Activated naive CD8-positive, alpha-beta T cell treated with anti-CD3 and anti-CD28 coated beads, Interleukin-2, amount 10 ng/mL, durations not matched to agents 7 days and 5 days (primary cell): ENCODE results near the gene LIX1L. TPM values are rescaled to one million over a fixed set of nuclear protein-coding genes. Genes with fewer than 3 reads are reported as not detected.

Experiments used
- ATAC-seq: fragments of 150-1000 bp; cut with Tn5 transposase; one replicate; pipeline ENCODE4 v1.10.0; 2021; ENCODE audit warnings: low read depth, moderate library complexity
- POLR2A ChIA-PET: fragments of 350-600 bp; sonication (Branson Sonifier 250); formaldehyde crosslinking; loops from one replicate; lab custom pipeline; 2021; ENCODE audit warnings: antibody characterized with exemption; lab: Charles Lee
- DNase-seq: peaks from one replicate; pipeline ENCODE4 v3.0.0; 2021
- H3K27ac Mint-ChIP-seq: one replicate; pipeline ENCODE4 v1.8.0; 2022; ENCODE audit warnings: mild to moderate bottlenecking, mixed read lengths
- H3K27me3 Mint-ChIP-seq: one replicate; pipeline ENCODE4 v1.8.0; 2022; ENCODE audit warnings: mild to moderate bottlenecking, moderate library complexity, mixed read lengths
- H3K36me3 Mint-ChIP-seq: one replicate; pipeline ENCODE4 v1.8.0; 2021; ENCODE audit warnings: mild to moderate bottlenecking, mixed read lengths
- H3K4me1 Mint-ChIP-seq: one replicate; pipeline ENCODE4 v1.8.0; 2021; ENCODE audit warnings: mixed read lengths
- H3K4me3 Mint-ChIP-seq: one replicate; pipeline ENCODE4 v1.8.0; 2022; ENCODE audit warnings: mild to moderate bottlenecking, moderate library complexity, mixed read lengths
- H3K9me3 Mint-ChIP-seq: one replicate; pipeline ENCODE4 v1.8.0; 2021; ENCODE audit warnings: mixed read lengths
- total RNA-seq, 2 experiments: library from RNA; stranded (reverse); gene quantifications; one replicate each; pipeline ENCODE4 v1.2.3, GENCODE V29; 2021

Gene LIX1L
- total RNA-seq, 2 experiments from 2014 or later = 54.0 to 57.5 TPM

DNA sequence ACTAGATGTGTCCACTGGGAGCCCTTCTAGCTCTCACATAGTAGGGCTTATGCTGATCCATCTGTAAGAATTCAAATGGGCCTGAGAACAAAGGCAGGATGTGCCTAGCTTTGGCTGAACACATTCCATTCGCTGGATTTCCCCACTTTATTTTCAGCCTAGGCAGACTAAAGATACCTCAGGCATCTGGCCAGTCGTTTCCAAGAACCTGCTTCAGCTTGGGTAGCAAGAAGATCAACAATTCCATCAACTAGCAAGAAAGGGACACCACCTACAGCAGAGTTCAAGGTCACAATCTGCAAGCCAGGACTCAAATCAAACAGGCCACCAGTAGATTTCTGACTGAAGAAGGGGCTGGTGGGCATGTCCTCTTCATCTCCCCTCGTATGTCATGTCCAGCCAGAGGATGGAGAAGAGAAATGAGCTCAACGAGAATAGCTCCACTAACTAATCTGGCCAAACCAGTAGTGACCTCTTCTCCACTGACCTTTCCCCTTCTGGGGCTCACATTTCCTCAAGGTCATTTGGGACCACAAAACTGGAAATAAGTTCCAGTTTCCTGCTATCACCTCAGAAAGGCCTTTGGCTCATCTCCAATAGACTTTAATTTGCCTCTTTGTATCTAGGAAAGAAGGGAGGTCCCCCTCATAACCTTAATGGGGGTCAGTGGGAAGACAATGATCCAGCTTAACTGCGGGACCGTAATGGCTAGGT, 24.4 kb upstream of the LIX1L start:
- no peak overlapping the region for H3K4me3 Mint-ChIP-seq
- H3K9me3 Mint-ChIP-seq = no peaks in the 10 kb centered on the region
- DNase-seq (peak; percentile 3), ATAC-seq (no peak)
- POLR2A ChIA-PET = interaction anchor here (1.4 to 11.2 kb wide), 4 partner anchors 11 to 63 kb away, joined by 4 to 407 read pairs (median 8); partner anchors contain the start of genes PEX11B and TXNIP
- no peaks in the 10 kb centered on the region for H3K27me3 Mint-ChIP-seq
- H3K4me1 Mint-ChIP-seq = peaks cover 39% of the 10 kb centered on the region
- H3K36me3 Mint-ChIP-seq = no peaks in the 10 kb centered on the region
- no peak overlapping the region for H3K27ac Mint-ChIP-seq

DNA sequence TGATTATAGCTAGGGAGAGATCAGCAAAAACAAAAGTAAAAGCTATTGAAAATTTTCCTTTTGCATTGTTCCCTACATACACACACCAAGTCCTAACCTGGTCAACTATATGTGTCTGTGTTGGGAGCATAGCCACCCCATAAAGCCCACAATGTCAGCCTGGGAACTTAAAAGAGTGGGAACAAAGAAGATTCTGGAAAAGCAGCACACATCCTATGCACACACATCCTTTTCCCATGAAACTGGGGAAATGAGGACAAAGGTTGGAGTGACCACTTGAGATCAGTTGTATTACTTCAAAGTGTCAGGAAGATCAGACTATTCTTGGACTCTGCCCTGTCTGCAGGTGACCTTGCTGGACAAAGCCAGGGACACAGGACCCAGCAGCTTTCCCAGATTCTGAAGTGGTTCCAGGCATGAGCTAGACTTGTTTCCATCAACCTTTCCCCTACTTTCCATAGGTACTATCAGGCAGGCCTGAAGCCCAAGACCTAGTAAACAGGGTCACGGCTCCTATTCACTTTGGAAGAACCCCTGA, 22.7 kb upstream of the LIX1L start:
- ATAC-seq (no peak), DNase-seq (peak; percentile 29)
- H3K27me3 Mint-ChIP-seq = no peaks in the 10 kb centered on the region
- no peaks in the 10 kb centered on the region for H3K36me3 Mint-ChIP-seq
- H3K4me1 Mint-ChIP-seq = peaks cover 32% of the 10 kb centered on the region
- no peak overlapping the region for H3K4me3 Mint-ChIP-seq
- POLR2A ChIA-PET = interaction anchor here (1.0 to 11.2 kb wide), 9 partner anchors 13 to 136 kb away, joined by 3 to 407 read pairs (median 11); partner anchors contain the start of genes ANKRD34A, LIX1L, PEX11B and PIAS3
- H3K27ac Mint-ChIP-seq = no peak overlapping the region
- H3K9me3 Mint-ChIP-seq = no peaks in the 10 kb centered on the region

DNA sequence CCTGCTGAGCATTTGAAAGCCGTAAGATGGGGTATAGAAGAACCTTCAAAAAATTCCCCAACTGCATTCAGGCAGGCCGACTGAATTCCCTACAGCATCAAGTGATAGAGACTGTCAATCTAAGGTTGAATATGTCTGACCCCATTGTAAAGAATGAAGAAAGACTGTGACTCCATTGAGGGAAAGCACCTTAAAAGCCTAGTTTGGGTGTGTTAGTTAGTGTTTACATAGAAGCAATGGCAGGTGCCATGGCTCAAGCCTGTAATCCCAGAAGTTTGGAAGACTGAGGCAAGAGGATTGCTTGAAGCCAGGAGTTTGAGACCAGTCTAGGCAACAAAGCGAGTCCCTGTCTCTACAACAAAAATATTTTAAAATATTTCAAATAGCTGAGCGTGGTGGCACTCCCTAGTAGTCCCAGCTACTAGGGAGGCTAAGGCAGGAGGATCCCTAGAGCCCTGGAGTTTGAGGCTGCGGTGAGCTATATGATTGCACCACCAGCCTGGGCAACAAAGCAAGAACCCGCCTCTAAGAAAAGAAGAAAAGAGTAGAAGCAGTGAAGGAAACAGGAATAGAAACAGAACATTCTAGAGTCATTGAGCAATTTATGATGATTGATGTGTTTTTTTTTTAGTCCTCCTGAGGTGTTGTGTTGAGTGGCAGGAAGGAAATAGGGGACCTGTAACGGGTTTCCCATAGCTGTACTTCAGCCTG, 22.1 kb upstream of the LIX1L start:
- H3K36me3 Mint-ChIP-seq = no peaks in the 10 kb centered on the region
- H3K27me3 Mint-ChIP-seq = no peaks in the 10 kb centered on the region
- peak; percentile 14 for ATAC-seq
- no peak overlapping the region for H3K4me3 Mint-ChIP-seq
- H3K27ac Mint-ChIP-seq = no peak overlapping the region
- POLR2A ChIA-PET = interaction anchor here (0.7 to 11.2 kb wide), 17 partner anchors 10 to 136 kb away, joined by 3 to 407 read pairs (median 5); partner anchors contain the start of genes ANKRD34A, LIX1L, NUDT17 and PEX11B
- peaks cover 29% of the 10 kb centered on the region for H3K4me1 Mint-ChIP-seq
- H3K9me3 Mint-ChIP-seq = no peaks in the 10 kb centered on the region
- no peak for DNase-seq

DNA sequence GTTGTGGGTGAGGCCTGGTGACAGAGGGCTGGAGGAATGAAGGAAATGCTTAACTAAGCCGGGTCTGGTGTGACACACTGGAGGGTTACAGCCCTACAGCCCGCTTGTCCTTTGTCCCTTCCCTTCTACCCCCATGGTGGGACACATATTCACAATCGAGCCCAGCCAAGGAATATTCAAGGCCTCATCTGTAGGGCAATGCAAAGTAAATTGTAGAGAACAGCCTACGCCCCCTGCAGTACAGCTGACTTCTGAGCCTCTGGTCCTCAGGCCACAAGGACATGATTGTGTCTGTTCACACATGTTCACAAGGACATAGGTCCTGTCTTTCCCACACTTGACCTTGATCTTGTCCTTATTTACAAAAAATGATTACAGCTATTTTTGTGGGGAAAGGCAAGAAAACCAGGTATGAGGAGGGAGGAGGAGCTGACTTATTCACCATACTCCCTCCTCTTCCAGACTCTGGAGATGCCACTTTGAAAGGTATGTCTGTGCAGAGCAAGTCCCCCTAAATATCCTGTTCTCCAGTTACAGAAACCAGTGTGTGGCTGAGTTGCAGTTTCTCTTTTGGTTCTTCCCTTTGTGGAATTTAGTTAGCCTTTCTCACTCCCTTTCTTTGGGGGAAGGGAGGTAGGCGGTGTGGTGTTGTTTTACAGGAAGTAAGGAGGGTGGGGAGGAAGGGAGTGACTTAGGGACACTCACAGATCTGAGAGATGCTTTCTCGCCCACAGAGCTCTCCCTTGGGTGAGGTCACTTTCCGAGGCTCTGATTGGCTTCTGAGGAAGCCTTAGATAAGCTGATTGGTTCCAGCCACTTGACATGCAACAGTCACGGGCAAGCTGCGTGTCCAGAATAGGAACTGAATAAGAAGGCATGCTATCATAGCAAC, 21.3 kb upstream of the LIX1L start:
- no peak overlapping the region for H3K4me3 Mint-ChIP-seq
- no peak overlapping the region for H3K27ac Mint-ChIP-seq
- ATAC-seq (peak; percentile 89), DNase-seq (peak; percentile 72)
- POLR2A ChIA-PET = interaction anchor here (0.7 to 11.2 kb wide), 18 partner anchors 9 to 135 kb away, joined by 3 to 407 read pairs (median 4); partner anchors contain the start of genes ANKRD34A, LIX1L, NUDT17 and PEX11B
- no peaks in the 10 kb centered on the region for H3K27me3 Mint-ChIP-seq
- no peaks in the 10 kb centered on the region for H3K36me3 Mint-ChIP-seq
- H3K9me3 Mint-ChIP-seq = no peaks in the 10 kb centered on the region
- peaks cover 27% of the 10 kb centered on the region for H3K4me1 Mint-ChIP-seq

DNA sequence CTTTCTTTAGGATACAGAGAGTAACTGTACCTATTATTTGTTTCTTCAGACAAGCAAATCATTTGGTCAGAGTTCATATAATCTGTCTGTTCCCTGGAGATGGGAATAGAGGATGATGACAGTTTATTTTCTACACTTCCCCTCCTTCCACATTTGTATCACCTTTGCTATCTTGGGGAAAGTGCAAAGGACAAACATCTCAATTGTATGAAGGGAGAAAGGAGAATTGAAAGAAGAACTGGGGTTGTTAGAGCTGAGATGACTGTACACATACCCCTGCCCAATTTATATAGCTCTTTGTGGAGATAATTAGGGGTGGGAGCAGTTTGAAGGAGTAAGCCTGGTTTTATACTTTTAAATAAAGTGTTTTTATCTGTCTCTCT, 20.6 kb upstream of the LIX1L start:
- Mint-ChIP-seq H3K9me3 (no peaks in the 10 kb centered on the region), H3K27ac (no peak overlapping the region), H3K27me3 (no peaks in the 10 kb centered on the region), H3K36me3 (no peaks in the 10 kb centered on the region), H3K4me1 (peaks cover 25% of the 10 kb centered on the region), H3K4me3 (no peak overlapping the region)
- POLR2A ChIA-PET = interaction anchor here (0.6 to 11.2 kb wide), 14 partner anchors 10 to 133 kb away, joined by 3 to 407 read pairs (median 6); partner anchors contain the start of genes ANKRD34A, LIX1L, NUDT17 and PEX11B
- ATAC-seq (no peak), DNase-seq (no peak)

DNA sequence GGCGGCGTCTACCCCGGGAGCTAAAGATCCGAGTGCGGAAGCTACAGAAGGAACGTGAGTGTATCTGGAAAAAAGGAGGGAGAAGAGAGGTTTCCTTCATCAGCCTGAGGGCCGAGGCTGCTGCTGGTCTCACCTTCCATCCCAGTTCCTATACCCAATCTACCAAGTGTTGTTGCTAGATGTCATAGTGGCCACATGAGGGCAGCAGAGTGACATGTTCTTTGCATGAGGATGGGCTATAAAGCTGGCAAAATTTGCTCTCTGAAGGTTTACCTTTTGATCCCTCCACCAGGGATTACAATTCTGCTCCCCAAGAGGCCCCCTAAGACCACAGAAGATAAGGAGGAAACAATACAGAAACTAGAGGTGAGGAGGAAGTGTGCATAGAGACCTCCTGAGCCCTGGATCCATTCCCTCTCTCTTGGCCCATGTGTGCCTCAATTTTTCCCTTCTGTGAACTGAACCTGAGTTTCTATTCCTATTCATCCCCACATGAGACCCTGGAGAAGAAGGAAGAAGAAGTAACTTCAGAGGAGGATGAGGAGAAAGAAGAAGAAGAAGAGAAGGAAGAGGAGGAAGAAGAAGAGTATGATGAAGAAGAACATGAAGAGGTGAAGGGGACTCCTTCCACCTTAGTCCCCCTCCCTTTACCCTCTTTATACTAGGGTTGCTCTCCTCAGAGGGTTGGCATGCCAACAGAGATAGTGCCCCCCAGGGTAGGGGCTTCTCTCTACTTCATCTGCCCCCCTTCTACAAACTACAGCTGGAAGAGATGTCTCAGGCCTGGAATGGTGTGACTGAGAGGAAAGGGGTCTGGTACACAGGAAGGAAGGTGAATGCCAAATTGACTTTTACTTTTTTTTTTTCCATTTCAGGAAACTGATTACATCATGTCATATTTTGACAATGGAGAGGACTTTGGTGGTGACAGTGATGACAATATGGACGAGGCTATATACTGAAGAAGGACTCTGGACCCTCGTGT, 20.0 kb upstream of the LIX1L start:
- Mint-ChIP-seq H3K27ac (no peak overlapping the region), H3K36me3 (no peaks in the 10 kb centered on the region), H3K4me3 (no peak overlapping the region), H3K27me3 (no peaks in the 10 kb centered on the region), H3K4me1 (peaks cover 19% of the 10 kb centered on the region), H3K9me3 (no peaks in the 10 kb centered on the region)
- ATAC-seq = peak; percentile 11
- POLR2A ChIA-PET = interaction anchor here (0.6 to 11.2 kb wide), 14 partner anchors 10 to 119 kb away, joined by 3 to 407 read pairs (median 4); partner anchors contain the start of genes ANKRD34A, PEX11B, PIAS3 and POLR3GL
- DNase-seq = peak; percentile 53

DNA sequence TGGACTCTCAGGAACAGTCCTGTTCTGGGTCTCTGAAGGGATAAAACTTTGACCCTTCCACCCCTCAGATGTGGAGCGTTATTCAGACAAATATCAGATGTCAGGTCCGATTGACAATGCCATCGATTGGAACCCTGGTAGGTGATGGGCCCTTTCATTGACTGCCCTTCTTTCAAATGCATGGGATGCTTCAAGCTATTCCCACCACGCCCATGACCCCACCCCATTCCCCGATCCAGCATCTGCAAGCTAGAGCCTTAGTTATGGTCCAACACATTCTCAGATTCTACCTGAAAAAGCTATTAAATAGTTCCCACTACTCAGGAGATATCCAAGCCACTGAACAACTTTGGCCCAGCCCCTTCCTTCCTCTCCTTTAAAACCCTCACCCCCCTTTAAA, 19.2 kb upstream of the LIX1L start:
- Mint-ChIP-seq H3K4me3 (no peak overlapping the region), H3K4me1 (peaks cover 15% of the 10 kb centered on the region), H3K27ac (no peak overlapping the region), H3K9me3 (no peaks in the 10 kb centered on the region), H3K27me3 (no peaks in the 10 kb centered on the region), H3K36me3 (no peaks in the 10 kb centered on the region)
- DNase-seq (no peak), ATAC-seq (no peak)
- POLR2A ChIA-PET = interaction anchor here (0.9 to 11.2 kb wide), 9 partner anchors 13 to 118 kb away, joined by 3 to 407 read pairs (median 5); partner anchors contain the start of genes ANKRD34A, PEX11B, PIAS3 and POLR3GL

DNA sequence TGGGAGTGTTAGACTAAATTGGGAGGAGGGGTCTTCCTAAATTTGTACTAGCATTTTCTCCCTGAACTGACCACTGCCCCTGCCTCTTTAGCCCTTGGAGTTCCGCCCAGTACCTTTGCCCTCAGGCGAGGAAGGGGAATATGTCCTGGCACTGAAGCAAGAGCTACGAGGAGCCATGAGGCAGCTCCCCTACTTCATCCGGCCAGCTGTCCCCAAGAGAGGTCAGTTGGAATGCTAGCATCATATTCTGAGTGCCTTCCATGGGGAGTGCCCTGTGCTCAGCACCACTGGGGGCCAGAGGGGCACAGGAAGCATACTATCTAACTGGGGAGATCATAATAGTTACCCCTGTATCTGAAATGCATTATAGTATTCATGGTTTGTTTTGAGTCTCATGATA, 17.4 kb upstream of the LIX1L start:
- Mint-ChIP-seq H3K27ac (peak overlapping the region; percentile 32), H3K4me3 (no peak overlapping the region), H3K36me3 (peaks cover 3% of the 10 kb centered on the region), H3K27me3 (no peaks in the 10 kb centered on the region), H3K4me1 (peaks cover 9% of the 10 kb centered on the region), H3K9me3 (no peaks in the 10 kb centered on the region)
- DNase-seq = no peak
- POLR2A ChIA-PET = interaction anchor here (1.1 kb wide), 1 partner anchor 11 kb away, joined by 4 read pairs; the partner anchor contains the start of genes ANKRD34A and POLR3GL
- no peak for ATAC-seq

DNA sequence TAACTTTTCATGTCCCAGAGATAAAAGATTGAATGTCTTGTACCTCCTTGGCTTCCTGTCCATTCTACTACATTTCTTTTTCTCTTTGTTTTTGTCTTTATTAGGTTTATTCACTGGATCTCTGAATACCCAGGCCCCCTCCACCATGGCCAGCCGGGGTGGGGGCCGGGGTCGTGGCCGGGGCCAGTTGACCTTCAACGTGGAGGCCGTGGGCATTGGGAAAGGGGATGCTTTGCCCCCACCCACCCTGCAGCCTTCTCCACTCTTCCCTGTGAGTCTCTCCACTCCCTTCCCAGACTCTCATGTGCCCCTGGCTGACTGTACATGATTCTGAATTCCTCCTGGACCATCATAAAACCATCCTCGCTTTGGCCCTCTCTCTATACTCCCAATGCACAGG, 16.9 kb upstream of the LIX1L start:
- POLR2A ChIA-PET = no interaction called here
- ATAC-seq = no peak
- no peaks in the 10 kb centered on the region for H3K27me3 Mint-ChIP-seq
- no peak overlapping the region for H3K4me3 Mint-ChIP-seq
- DNase-seq = no peak
- H3K9me3 Mint-ChIP-seq = no peaks in the 10 kb centered on the region
- peaks cover 3% of the 10 kb centered on the region for H3K36me3 Mint-ChIP-seq
- H3K4me1 Mint-ChIP-seq = peaks cover 9% of the 10 kb centered on the region
- H3K27ac Mint-ChIP-seq = no peak overlapping the region

DNA sequence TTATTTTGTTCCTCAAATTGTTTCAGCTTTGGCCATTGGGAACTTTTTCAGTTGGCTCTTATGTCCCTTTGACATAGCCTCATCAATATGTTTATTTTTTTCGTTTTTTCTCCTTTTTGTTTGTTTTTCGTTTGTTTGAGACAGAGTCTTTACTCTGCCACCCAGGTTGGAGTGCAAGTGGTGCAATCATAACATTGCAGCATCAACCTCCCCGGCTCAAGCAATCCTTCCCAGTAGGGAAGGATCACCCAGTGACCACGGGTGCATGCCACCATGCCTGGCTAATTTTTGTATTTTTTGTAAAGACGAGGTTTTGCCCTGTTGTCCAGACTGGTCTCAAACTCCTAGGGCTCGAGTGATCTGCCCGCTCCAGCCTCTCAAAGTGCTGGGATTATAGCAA, 14.8 kb upstream of the LIX1L start:
- H3K9me3 Mint-ChIP-seq = peaks cover 3% of the 10 kb centered on the region
- peaks cover 11% of the 10 kb centered on the region for H3K4me1 Mint-ChIP-seq
- POLR2A ChIA-PET = interaction anchor here (1.0 to 2.0 kb wide), 2 partner anchors 8 to 114 kb away, joined by 3 to 6 read pairs; partner anchors contain the start of genes ANKRD34A, PIAS3 and POLR3GL
- DNase-seq (no peak), ATAC-seq (no peak)
- no peak overlapping the region for H3K27ac Mint-ChIP-seq
- no peak overlapping the region for H3K4me3 Mint-ChIP-seq
- H3K36me3 Mint-ChIP-seq = peaks cover 9% of the 10 kb centered on the region
- H3K27me3 Mint-ChIP-seq = no peaks in the 10 kb centered on the region

DNA sequence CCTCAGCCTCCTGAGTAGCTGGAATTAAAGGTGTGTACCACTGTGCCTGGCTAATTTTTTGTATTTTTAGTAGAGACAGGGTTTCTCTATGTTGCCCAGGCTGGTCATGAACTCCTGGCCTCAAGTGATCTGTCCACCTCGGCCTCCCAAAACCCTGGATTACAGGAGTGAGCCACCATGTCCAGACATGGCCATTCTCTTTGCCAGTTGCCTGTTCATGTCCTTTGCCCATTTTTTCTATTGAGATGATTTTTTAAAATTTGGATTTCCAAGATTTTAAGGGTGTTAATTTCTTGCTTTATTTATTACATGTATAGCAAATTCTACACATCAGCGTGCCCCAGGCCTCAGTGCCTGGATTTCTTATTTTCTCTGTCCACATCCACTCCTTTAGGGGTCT, 9.5 kb upstream of the LIX1L start:
- Mint-ChIP-seq H3K27me3 (no peaks in the 10 kb centered on the region), H3K36me3 (peaks cover 18% of the 10 kb centered on the region), H3K4me1 (peaks cover 19% of the 10 kb centered on the region), H3K27ac (no peak overlapping the region), H3K9me3 (peaks cover 4% of the 10 kb centered on the region), H3K4me3 (no peak overlapping the region)
- POLR2A ChIA-PET = interaction anchor here (1.0 to 4.0 kb wide), 4 partner anchors 10 to 48 kb away, joined by 3 to 12 read pairs (median 4); partner anchors contain the start of genes LIX1L, PEX11B and RBM8A
- no peak for DNase-seq
- no peak for ATAC-seq
